22Rv1 (cell line): ENCODE results near the gene NPIPA2.
"Not testable (repeated sequence)": the region's sequence is repeated elsewhere in the genome, so short reads cannot be mapped to it uniquely, and the experiment has no call there.

ENCODE experiments used
- H3K27ac ChIP-seq: fragments of 450-650 bp; 2 replicates; pipeline ENCODE4 v1.5.1; 2017

The NPIPA2 gene

GRCh38 chr16:14742273-14743128 lies at the start of gene NPIPA2:
NPIPA2 (plus strand) TSS chr16:14742533; CDS start chr16:14748066, 5,533 bp downstream.
- not testable (repeated sequence) for H3K27ac ChIP-seq

- H3K27ac ChIP-seq, result not testable (repeated sequence)
These were observed 48.2 kb upstream of the NPIPA2 start, which contains the start of gene PLA2G10 for GRCh38 chr16:14694129-14694528. PLA2G10 (minus strand) TSS chr16:14694308; CDS start chr16:14694229, 79 bp downstream.

GRCh38 chr16:14701859-14702258 lies 40.5 kb upstream of the NPIPA2 start:
- H3K27ac ChIP-seq, result not testable (repeated sequence)

GRCh38 chr16:14702672-14703071 lies 39.7 kb upstream of the NPIPA2 start:
- not testable (repeated sequence) for H3K27ac ChIP-seq

GRCh38 chr16:14703156-14704011 lies 38.9 kb upstream of the NPIPA2 start, which contains the start of gene NPIPA3:
NPIPA3 (plus strand) TSS chr16:14703411; CDS start chr16:14708944, 5,533 bp downstream.
- not testable (repeated sequence) for H3K27ac ChIP-seq

GRCh38 chr16:14733233-14733632 lies 9.1 kb upstream of the NPIPA2 start:
- not testable (repeated sequence) for H3K27ac ChIP-seq

GRCh38 chr16:14740832-14741385 lies 1.4 kb upstream of the NPIPA2 start:
- H3K27ac ChIP-seq, result not testable (repeated sequence)

- H3K27ac ChIP-seq, result not testable (repeated sequence)
These were observed 539 bp upstream of the NPIPA2 start for GRCh38 chr16:14741794-14742193.

- not testable (repeated sequence) for H3K27ac ChIP-seq
These were observed 31.3 kb downstream of the NPIPA2 start for GRCh38 chr16:14773654-14774053.

- H3K27ac ChIP-seq, result not testable (repeated sequence)
These were observed 33.3 kb downstream of the NPIPA2 start for GRCh38 chr16:14775624-14776023.

GRCh38 chr16:14776763-14777162 lies 34.4 kb downstream of the NPIPA2 start:
- not testable (repeated sequence) for H3K27ac ChIP-seq

GRCh38 chr16:14779368-14779877 lies 37.1 kb downstream of the NPIPA2 start:
- not testable (repeated sequence) for H3K27ac ChIP-seq

- H3K27ac ChIP-seq, result not testable (repeated sequence)
These were observed 43.8 kb downstream of the NPIPA2 start for GRCh38 chr16:14786180-14786579.

- H3K27ac ChIP-seq, result not testable (repeated sequence)
These were observed 47.2 kb downstream of the NPIPA2 start for GRCh38 chr16:14789577-14789976.

GRCh38 chr16:14790320-14790956 lies 48.1 kb downstream of the NPIPA2 start:
- not testable (repeated sequence) for H3K27ac ChIP-seq

GRCh38 chr16:14792914-14793313 lies 50.6 kb downstream of the NPIPA2 start:
- not testable (repeated sequence) for H3K27ac ChIP-seq

GRCh38 chr16:14797558-14797957 lies 55.2 kb downstream of the NPIPA2 start:
- not testable (repeated sequence) for H3K27ac ChIP-seq

GRCh38 chr16:14803577-14803976 lies 61.2 kb downstream of the NPIPA2 start:
- H3K27ac ChIP-seq, result not testable (repeated sequence)

- H3K27ac ChIP-seq, result not testable (repeated sequence)
These were observed 64.9 kb downstream of the NPIPA2 start for GRCh38 chr16:14807184-14807678.

- not testable (repeated sequence) for H3K27ac ChIP-seq
These were observed 71.6 kb downstream of the NPIPA2 start for GRCh38 chr16:14813890-14814289.
